ENCODE results near the gene DMPK. TPM values are rescaled to one million over a fixed set of nuclear protein-coding genes. Genes with fewer than 3 reads are reported as not detected.
A peak's percentile ranks its signal among the peaks of the same experiment; 100 is the strongest.

Gene DMPK
- total RNA-seq, 1 experiment from 2014 or later = 40.5 TPM

- Mint-ChIP-seq H3K27ac (ENCODE audit: low read depth, unreplicated experiment) (peak overlapping the region; percentile 84), H3K9me3 (ENCODE audit: unreplicated experiment) (no peaks in the 10 kb centered on the region), H3K27me3 (ENCODE audit: insufficient read depth, unreplicated experiment) (no peaks in the 10 kb centered on the region), H3K4me1 (ENCODE audit: insufficient read depth, unreplicated experiment) (peaks cover 25% of the 10 kb centered on the region), H3K4me3 (ENCODE audit: unreplicated experiment) (no peak overlapping the region), H3K36me3 (ENCODE audit: insufficient read depth, unreplicated experiment) (peaks cover 37% of the 10 kb centered on the region)
- intact Hi-C loops (cut with micrococcal nuclease) = no loop called here
- TF ChIP-seq, protein P1, sequence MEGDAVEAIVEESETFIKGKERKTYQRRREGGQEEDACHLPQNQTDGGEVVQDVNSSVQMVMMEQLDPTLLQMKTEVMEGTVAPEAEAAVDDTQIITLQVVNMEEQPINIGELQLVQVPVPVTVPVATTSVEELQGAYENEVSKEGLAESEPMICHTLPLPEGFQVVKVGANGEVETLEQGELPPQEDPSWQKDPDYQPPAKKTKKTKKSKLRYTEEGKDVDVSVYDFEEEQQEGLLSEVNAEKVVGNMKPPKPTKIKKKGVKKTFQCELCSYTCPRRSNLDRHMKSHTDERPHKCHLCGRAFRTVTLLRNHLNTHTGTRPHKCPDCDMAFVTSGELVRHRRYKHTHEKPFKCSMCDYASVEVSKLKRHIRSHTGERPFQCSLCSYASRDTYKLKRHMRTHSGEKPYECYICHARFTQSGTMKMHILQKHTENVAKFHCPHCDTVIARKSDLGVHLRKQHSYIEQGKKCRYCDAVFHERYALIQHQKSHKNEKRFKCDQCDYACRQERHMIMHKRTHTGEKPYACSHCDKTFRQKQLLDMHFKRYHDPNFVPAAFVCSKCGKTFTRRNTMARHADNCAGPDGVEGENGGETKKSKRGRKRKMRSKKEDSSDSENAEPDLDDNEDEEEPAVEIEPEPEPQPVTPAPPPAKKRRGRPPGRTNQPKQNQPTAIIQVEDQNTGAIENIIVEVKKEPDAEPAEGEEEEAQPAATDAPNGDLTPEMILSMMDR (IDR thresholded peaks at IDR 0.05; ENCODE audit: unreplicated experiment) = no peak
- ChIA-PET CTCF (interaction anchor here (1.3 kb wide), 1 partner anchor 15 kb away, joined by 6 read pairs; no protein-coding TSS in a partner anchor), POLR2A (interaction anchor here (0.9 to 1.6 kb wide), 2 partner anchors 9 to 102 kb away, joined by 4 to 9 read pairs; partner anchors contain the start of genes DMWD and IRF2BP1)
- DNase-seq (ENCODE audit: unreplicated experiment) = no peak
- no TSS peak for BruUV-seq (replicated peaks)
Observed at GRCh38 chr19:45784096-45784495, 1.8 kb upstream of the DMPK start.

DNA sequence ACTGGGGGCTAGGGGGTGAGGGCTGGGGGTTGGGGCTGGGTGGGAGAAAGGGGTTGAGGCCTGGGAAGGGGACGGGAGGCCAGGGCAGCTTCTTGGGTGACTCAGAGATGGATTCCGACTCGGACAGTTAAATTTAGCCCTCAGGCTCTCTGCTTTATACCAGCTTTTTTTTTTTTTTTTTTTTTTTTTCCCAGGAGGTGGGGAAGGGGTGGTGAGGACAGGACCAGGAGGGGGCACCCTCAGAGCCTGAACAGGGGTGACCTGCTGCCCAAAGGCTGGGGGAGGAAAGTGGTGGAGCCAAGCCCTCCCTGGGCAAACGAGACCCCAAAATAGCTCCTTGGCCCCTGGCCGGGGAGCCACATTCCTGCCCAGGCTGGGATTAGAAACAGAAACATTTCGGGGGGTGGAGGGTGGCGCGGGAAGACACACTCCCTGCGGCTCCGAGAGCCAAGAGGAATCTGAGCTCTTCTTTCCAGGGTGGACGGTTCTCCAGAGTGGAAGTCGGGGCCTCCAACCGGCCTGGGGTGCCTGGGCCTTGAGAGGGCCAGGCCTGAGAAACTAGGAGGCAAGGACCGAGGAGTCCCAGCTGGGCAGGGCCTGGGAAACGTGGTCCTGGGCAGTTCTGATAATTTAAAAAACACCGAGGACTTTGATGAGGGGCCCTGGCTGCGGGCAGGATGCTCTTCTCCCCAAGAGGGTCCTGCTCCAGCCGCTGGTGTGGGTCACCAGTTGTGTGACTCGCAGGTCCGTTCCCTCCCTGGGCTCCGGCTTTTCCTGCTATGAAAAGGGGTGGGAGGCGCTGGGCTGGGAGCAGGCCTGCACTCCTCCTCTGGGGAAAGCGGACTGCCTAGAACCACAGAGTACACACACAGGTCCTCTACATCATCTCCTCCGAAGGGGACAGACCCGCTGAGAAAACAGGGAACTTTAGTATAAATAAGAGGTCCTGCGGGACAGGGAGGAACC lies 813 bp upstream of the DMPK start:
- BruUV-seq (replicated peaks) = no TSS peak
- Mint-ChIP-seq H3K9me3 (ENCODE audit: unreplicated experiment) (no peaks in the 10 kb centered on the region), H3K4me3 (ENCODE audit: unreplicated experiment) (peak overlapping the region; percentile 57), H3K4me1 (ENCODE audit: insufficient read depth, unreplicated experiment) (peaks cover 28% of the 10 kb centered on the region), H3K27me3 (ENCODE audit: insufficient read depth, unreplicated experiment) (no peaks in the 10 kb centered on the region), H3K27ac (ENCODE audit: low read depth, unreplicated experiment) (peak overlapping the region; percentile 84), H3K36me3 (ENCODE audit: insufficient read depth, unreplicated experiment) (peaks cover 37% of the 10 kb centered on the region)
- ChIA-PET CTCF (interaction anchor here (0.6 to 2.5 kb wide), 6 partner anchors 8 to 94 kb away, joined by 3 to 15 read pairs (median 4); partner anchors contain the start of gene SIX5), POLR2A (interaction anchor here (0.9 to 5.1 kb wide), 12 partner anchors 9 to 103 kb away, joined by 3 to 102 read pairs (median 6); partner anchors contain the start of genes DMWD, FBXO46, IRF2BP1 and QPCTL)
- TF ChIP-seq, protein P1 (IDR thresholded peaks at IDR 0.05; ENCODE audit: unreplicated experiment) = no peak
- intact Hi-C loops (cut with micrococcal nuclease) = loop anchor here (1.0 kb wide), 1 partner anchor 9 kb away; the partner anchor contains the start of gene DMWD
- peak; percentile 83 for DNase-seq (ENCODE audit: unreplicated experiment)

DNA sequence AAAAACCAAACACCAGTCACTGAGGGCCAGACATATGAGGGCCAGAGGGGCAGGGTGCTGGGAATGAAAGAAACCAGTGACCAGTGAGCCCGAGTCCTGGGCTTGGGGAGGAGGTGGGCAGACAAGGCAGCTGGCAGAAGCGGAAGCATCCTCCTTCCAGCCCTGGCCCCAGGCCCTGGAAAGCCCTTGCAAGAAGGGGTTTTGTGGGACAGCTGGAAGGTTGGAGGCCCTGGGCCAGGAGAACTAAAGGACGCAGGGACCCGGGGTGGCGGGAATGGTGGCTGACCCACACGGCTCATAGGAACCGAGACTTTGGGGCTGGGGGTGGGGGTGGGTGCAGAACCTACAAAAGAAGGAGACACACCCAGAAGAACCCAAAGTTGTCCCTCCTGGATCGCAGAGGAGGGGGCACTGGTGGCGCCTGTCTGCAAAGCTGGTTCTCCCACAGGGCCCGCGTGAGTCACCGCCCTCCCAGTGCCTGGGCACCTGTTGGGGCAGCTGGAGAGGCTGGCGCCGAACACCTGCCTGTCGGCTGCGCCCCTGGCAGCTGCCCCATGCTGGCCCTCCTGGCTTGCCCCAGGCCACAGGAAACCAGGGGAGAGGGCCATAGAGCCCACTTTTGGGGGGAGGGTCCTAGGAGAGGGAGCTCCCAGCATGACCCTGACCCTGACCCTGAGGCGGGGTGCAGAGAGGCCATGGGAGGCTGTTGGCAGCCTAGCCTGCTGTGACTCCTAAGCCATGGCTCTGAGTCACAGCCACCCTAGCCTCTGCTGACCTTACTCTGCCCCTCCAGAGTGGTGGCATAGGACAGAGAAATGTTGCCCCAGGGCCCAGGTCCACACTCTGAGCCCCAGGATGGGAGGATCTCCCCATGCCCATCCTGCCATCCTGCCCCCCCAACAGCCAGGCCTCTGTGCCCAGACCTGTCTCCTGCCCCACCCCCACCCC lies 802 bp downstream of the DMPK start:
- ChIA-PET POLR2A (interaction anchor here (1.1 to 5.1 kb wide), 8 partner anchors 9 to 104 kb away, joined by 3 to 102 read pairs (median 10); partner anchors contain the start of genes DMWD, QPCTL, SIX5 and SNRPD2), CTCF (interaction anchor here (2.5 kb wide), 2 partner anchors 12 to 17 kb away, joined by 11 to 15 read pairs; partner anchors contain the start of gene SIX5)
- Mint-ChIP-seq H3K36me3 (ENCODE audit: insufficient read depth, unreplicated experiment) (peaks cover 32% of the 10 kb centered on the region), H3K4me3 (ENCODE audit: unreplicated experiment) (peak overlapping the region; percentile 58), H3K27ac (ENCODE audit: low read depth, unreplicated experiment) (peak overlapping the region; percentile 35), H3K4me1 (ENCODE audit: insufficient read depth, unreplicated experiment) (peaks cover 28% of the 10 kb centered on the region), H3K27me3 (ENCODE audit: insufficient read depth, unreplicated experiment) (no peaks in the 10 kb centered on the region), H3K9me3 (ENCODE audit: unreplicated experiment) (no peaks in the 10 kb centered on the region)
- TF ChIP-seq, protein P1 (IDR thresholded peaks at IDR 0.05; ENCODE audit: unreplicated experiment) = no peak
- no TSS peak for BruUV-seq (replicated peaks)
- peak; percentile 75 for DNase-seq (ENCODE audit: unreplicated experiment)
- intact Hi-C loops (cut with micrococcal nuclease) = no loop called here
